OCI-LY1 (cell line): ENCODE data around the gene LIME1.

ENCODE experiments used
- CTCF ChIP-seq: fragments of 200-600 bp; sonication (generic), shearing (Covaris generic); IDR thresholded peaks from 2 replicates; pipeline ENCODE4 v1.5.1; 2017; ENCODE audit warnings: mild to moderate bottlenecking, antibody characterized with exemption, low read length, moderate library complexity, mixed read lengths
- EZH2 ChIP-seq: fragments of 200-600 bp; sonication (generic), shearing (Covaris generic); IDR thresholded peaks from 2 replicates; pipeline ENCODE4 v1.8.0; 2017; ENCODE audit warnings: borderline replicate concordance, mixed run types, mild to moderate bottlenecking, antibody characterized with exemption, low read length, moderate library complexity, mixed read lengths

- TF ChIP-seq CTCF (no peak), EZH2 (no peak)
Observed at GRCh38 chr20:63787302-63787701, 50.8 kb downstream of the LIME1 start.
